HUES6 (cell line): ENCODE measurements around the gene TNFRSF25.
A peak's percentile ranks its signal among the peaks of the same experiment; 100 is the strongest.

Source experiments
- H3K27ac ChIP-seq: 2 replicates; pipeline ENCODE4 v1.7.0; 2013; ENCODE audit warnings: low read depth, mild to moderate bottlenecking, low read length, inconsistent platforms
- H3K27me3 ChIP-seq: 2 replicates; pipeline ENCODE4 v1.6.1; 2013; ENCODE audit warnings: low read length; ENCODE audit not compliant: control insufficient read depth, insufficient read depth
- H3K36me3 ChIP-seq: 2 replicates; pipeline ENCODE4 v1.6.1; 2013; ENCODE audit warnings: low read length; ENCODE audit not compliant: control insufficient read depth, insufficient read depth
- H3K4me1 ChIP-seq: 2 replicates; pipeline ENCODE4 v1.6.1; 2013; ENCODE audit warnings: low read length; ENCODE audit not compliant: control insufficient read depth, insufficient read depth
- H3K4me3 ChIP-seq: 2 replicates; pipeline ENCODE4 v1.5.1; 2013; ENCODE audit warnings: low read depth, low read length
- H3K9ac ChIP-seq: one replicate; pipeline ENCODE4 v1.6.1; 2013; ENCODE audit warnings: mild to moderate bottlenecking, low read length
- H3K9me3 ChIP-seq: 2 replicates; pipeline ENCODE4 v1.6.1; 2013; ENCODE audit warnings: low read depth, low read length; ENCODE audit not compliant: control insufficient read depth, insufficient read depth

Gene TNFRSF25

DNA sequence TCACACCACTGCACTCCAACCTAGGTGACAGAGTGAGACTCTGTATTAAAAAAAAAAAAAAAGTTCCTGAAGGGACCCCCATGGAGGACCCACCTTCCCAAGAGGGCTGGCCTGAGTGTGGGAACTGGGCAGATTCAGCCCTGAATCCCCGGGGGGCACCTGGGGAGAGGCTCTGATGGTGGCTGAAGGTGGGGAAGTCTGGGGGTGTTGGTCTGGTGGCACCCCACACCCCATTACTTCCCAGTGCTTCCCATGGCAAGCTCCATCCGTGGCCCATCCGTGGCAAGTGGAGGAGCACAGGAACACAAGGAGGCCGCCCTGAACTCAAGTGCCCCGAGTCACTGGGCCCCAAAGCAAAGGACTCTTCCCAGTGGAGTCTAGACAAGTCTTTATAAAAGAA, 778 bp upstream of the TNFRSF25 start:
- Histone ChIP-seq H3K4me1 (peaks cover 10% of the 10 kb centered on the region), H3K4me3 (no peak overlapping the region), H3K27ac (no peak overlapping the region), H3K9ac (no peak overlapping the region), H3K36me3 (peaks cover 39% of the 10 kb centered on the region), H3K9me3 (no peaks in the 10 kb centered on the region), H3K27me3 (no peaks in the 10 kb centered on the region)

DNA sequence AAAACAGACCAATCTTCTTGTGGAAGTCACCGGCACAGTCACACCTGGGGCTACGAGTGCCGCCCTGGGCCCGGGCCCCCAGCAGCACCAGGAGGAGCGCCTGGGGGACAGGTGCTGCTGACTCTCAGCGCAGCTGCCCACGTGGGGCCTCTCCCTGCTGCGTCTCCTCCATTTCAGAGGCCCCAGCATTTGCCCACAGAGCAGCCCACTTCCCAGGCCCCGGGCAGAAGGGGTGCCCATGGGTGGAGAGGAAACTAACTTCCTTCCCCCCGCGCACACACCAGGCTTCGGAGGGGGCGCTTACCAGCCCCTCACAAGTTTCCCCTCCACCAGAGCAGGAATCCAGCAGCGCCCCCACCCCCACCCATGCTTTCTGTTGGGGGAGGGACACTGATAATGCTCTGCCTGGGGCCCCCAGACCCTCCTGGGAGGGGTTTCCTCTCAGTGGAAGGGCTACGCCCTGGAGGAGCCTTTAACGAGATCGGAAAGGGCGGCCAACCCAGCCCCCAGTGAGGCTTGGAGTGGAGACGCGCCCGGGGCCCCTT, 440 bp downstream of the TNFRSF25 start:
- Histone ChIP-seq H3K9ac (no peak overlapping the region), H3K36me3 (peaks cover 38% of the 10 kb centered on the region), H3K9me3 (no peaks in the 10 kb centered on the region), H3K4me1 (peaks cover 12% of the 10 kb centered on the region; the same call in 1 of the 2 replicates), H3K27me3 (no peaks in the 10 kb centered on the region), H3K27ac (peak overlapping the region; percentile 41; the same call in 1 of the 2 replicates), H3K4me3 (peak overlapping the region; percentile 37)

DNA sequence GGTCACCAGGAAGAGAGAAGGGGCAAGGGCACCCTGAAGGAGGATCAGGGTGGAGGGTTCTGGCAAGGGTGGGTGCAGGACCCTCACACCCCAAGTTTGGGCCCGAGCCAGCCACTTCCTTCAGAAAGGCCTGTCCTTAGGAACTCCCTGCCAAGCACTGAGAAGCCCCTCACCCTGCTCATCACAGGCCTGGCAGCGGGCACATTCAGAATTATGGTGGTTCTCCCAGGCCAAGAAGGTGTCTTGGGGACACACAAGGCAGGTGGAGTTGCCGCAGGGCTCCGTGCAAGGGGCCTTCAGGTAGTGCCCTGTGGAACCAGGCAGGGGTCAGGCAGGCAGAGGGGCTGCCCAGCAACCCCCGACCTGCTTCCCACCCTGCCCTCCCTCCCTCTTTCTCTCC, 1.1 kb downstream of the TNFRSF25 start:
- Histone ChIP-seq H3K4me1 (peaks cover 16% of the 10 kb centered on the region), H3K9ac (no peak overlapping the region), H3K27me3 (no peaks in the 10 kb centered on the region)

DNA sequence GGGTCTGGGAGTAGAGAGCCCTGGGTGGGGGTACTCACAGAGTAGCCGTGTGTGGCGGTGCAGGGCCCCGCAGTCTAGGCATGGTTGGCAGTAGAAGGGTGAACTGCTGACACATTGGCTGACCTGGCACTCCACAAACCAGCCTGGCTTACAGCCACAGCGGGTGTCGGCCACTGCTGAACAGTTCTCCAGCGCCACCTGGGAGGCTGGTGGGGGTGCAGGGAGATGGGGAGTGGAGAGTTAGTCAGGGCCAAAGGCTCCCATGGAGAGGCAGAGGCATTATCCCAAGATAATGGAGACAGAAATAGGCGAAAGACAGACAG, 1.5 kb downstream of the TNFRSF25 start:
- peaks cover 28% of the 10 kb centered on the region for H3K36me3 ChIP-seq
- peaks cover 20% of the 10 kb centered on the region for H3K4me1 ChIP-seq
- H3K9me3 ChIP-seq: no peaks in the 10 kb centered on the region
- H3K27me3 ChIP-seq: no peaks in the 10 kb centered on the region
- H3K4me3 ChIP-seq: no peak overlapping the region
- H3K27ac ChIP-seq: no peak overlapping the region
- H3K9ac ChIP-seq: no peak overlapping the region

More for the DNA sequence above, 1.1 kb downstream of the TNFRSF25 start:
- H3K27ac ChIP-seq: no peak overlapping the region
- no peak overlapping the region for H3K4me3 ChIP-seq
- H3K9me3 ChIP-seq: no peaks in the 10 kb centered on the region
- peaks cover 32% of the 10 kb centered on the region for H3K36me3 ChIP-seq

DNA sequence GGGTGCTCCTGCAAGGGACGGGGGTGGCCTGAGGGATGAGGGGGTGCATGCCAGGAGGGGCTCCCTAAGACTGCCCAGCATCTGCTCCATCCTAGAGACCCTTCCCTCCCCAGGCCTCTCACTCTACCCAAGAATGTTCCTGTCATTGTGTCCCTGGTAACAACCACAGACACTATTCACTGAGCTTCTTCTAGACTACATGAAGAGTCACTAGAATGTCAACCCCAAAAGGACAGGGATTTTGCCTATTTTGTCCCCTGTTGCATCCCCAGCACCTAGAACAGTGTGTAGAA, 2.9 kb downstream of the TNFRSF25 start:
- Histone ChIP-seq H3K9me3 (no peaks in the 10 kb centered on the region), H3K9ac (no peak overlapping the region), H3K27me3 (no peaks in the 10 kb centered on the region), H3K36me3 (peaks cover 14% of the 10 kb centered on the region), H3K4me3 (no peak overlapping the region), H3K27ac (no peak overlapping the region), H3K4me1 (peaks cover 21% of the 10 kb centered on the region)

DNA sequence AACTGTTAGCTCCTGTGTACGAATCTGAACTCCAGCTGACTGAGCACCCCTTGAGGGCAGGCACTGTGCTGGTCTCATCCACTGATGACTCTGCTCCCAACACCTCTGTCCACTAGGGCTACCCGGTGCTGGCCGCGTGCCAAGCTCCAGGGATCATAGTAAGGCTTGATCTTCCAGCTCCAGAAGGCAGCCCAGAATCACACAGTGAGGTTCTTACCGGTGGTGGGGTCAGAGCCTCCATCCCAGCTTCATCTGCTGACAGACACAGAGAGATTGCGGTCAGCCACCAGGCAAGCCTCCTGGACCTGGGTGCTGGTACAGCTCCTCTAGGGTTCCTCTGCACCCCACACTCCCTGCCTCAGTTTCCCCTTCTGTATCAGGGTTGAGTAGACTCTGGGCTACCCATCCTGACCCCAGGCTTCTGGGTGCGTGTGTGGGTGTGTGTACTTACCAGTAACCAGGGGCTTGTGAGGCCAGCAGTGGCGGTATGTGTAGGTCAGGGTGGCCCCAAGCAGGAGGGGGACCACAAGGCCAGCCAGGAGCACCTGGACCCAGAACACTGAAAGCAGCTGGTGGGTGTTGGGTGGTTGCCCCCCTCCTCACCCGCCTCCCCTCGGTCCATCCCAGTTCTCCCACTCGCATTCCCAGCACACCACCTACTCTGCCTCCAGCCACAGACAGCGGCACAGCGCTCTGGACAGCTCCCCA, 3.4 kb downstream of the TNFRSF25 start:
- Histone ChIP-seq H3K4me1 (peaks cover 21% of the 10 kb centered on the region), H3K9ac (no peak overlapping the region), H3K27me3 (no peaks in the 10 kb centered on the region), H3K36me3 (peaks cover 14% of the 10 kb centered on the region), H3K9me3 (no peaks in the 10 kb centered on the region), H3K27ac (no peak overlapping the region), H3K4me3 (no peak overlapping the region)

DNA sequence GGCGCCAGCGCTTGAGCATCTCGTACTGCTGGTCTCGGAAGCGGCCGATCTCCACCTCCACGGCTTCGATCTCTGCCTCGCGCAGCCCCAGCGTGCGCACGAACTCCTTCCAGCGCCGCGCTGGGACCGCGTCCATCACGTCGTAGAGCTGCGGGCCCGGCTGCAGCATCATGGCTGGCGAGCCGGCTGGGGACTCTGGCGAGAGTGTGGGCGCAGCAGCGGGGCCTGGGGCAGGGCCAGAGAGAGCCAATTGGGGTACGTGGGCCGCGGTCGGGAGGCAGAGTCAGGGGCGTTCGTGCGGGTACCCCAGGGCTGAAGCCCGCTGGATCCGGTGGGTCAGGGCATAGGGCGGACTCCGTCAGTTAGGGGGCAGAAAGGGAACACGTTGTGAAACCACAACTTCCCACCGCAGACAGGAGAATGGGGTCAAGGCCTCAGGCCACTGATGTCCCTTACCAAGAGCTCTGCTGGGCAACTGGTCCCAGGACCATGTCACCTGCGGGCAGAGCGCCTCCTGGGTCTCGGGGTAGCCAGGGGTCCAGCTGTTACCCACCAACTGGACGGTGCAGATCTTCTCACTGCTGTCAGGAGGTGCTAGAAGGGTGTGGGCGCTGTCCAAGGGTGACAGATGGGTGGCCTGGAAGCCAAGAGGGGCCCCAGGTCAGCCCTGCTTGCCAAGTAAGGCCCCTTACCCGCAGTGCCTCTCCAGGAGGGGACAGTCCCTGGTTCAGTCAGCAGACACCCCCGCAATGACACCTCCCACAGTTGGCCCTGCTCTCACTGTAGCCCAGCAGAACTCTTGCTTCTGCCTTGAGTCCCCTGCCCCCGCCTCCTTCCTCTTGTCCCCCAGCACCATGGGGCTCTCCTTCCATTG, 4.2 kb downstream of the TNFRSF25 start:
- no peaks in the 10 kb centered on the region for H3K27me3 ChIP-seq
- H3K9ac ChIP-seq: no peak overlapping the region
- no peaks in the 10 kb centered on the region for H3K9me3 ChIP-seq
- H3K36me3 ChIP-seq: peaks cover 14% of the 10 kb centered on the region
- no peak overlapping the region for H3K27ac ChIP-seq
- no peak overlapping the region for H3K4me3 ChIP-seq
- peaks cover 21% of the 10 kb centered on the region for H3K4me1 ChIP-seq

DNA sequence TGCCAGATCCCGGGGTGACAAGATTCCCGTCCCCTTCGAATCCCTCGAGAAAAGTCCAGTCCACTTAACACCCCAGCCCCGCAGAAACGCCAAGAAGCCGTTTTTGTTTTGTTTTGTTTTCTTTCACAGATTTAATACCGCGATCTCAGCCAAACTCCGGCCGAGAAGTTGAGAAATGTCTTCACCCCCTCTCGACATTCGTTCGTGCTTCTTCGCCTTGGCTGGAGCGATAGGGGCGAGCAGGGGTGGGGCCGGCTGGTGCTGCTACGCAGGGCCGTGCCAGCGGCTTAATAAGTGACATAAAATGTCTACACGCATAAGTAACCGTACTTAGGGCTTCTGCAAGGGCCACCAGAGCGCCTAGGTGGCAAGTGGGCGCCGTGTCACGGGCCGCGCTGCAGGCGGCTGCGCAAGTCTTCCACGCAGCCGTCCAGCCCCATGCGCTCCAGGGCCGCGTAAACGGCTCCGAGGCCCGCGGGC, 4.9 kb downstream of the TNFRSF25 start:
- H3K4me1 ChIP-seq: peaks cover 17% of the 10 kb centered on the region
- H3K9me3 ChIP-seq: no peaks in the 10 kb centered on the region
- H3K9ac ChIP-seq: no peak overlapping the region
- H3K36me3 ChIP-seq: peaks cover 14% of the 10 kb centered on the region
- H3K27me3 ChIP-seq: peaks cover 3% of the 10 kb centered on the region; the same call in 1 of the 2 replicates
- no peak overlapping the region for H3K27ac ChIP-seq
- no peak overlapping the region for H3K4me3 ChIP-seq

DNA sequence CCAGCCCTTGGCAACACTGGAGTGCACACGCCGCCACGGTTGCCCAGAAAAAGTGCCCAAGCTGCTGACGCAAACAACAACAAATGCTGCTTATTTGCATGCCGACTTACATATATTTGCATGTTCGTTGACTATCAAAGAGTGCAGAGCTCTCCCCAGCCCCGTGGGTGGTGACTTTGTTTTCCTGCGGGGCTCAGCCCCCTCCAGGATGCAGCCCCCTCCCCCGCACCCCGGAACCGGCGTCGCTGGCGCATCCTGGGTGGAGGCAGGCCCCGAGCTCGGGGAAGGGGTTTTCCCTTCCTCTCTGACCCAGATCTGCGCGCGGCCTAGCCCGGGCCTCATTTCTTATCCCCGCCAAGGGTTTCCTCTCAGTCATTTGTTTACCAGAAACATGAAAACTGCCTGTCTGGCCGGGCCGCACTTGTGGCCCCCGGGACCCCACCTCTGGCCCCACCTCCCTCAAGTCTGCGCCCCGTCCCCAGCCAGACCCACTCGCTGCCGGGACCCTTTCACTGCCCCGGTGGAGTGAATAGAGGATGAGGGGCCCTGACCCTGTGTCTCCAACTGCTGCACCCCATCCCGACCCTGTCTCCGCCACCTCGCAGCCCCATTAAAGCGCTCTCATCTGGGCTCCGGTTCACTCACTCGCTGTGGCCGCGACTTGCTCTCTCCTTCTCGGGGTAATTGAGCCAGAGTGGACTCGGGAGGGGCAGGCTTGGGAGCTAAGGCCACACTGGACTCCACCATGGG, 5.5 kb downstream of the TNFRSF25 start:
- Histone ChIP-seq H3K36me3 (peaks cover 14% of the 10 kb centered on the region), H3K4me1 (peaks cover 16% of the 10 kb centered on the region), H3K4me3 (peak overlapping the region; percentile 36), H3K9me3 (no peaks in the 10 kb centered on the region), H3K27ac (no peak overlapping the region), H3K9ac (no peak overlapping the region), H3K27me3 (peaks cover 5% of the 10 kb centered on the region; the same call in 1 of the 2 replicates)

DNA sequence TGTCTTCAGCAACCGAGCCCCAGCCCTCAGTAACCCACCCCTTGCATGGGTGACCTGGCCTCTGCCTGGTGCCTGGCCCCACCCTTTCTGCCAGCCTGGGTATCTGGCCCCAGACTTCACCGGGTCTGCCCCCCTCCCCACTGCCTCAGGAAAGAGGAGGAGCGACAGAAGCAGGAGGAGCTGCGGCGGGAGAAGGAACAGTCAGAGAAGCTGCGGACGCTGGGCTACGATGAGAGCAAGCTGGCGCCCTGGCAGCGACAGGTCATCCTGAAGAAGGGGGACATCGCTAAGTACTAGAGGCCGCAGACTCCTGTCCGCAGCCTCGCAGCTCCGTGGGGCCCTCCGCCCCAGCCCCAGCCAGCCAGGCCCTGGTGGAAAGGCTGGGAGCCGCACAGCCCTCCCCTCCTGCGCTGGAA, 6.1 kb downstream of the TNFRSF25 start:
- Histone ChIP-seq H3K4me1 (peaks cover 16% of the 10 kb centered on the region), H3K9ac (no peak overlapping the region), H3K36me3 (peaks cover 14% of the 10 kb centered on the region), H3K4me3 (peak overlapping the region; percentile 36), H3K27me3 (peaks cover 8% of the 10 kb centered on the region; the same call in 1 of the 2 replicates), H3K27ac (no peak overlapping the region), H3K9me3 (no peaks in the 10 kb centered on the region)
